NCI-H460 (cell line): ENCODE results near the gene FAM185A. TPM values are rescaled to one million over a fixed set of nuclear protein-coding genes. Genes with fewer than 3 reads are reported as not detected.
"Not testable (repeated sequence)": the region's sequence is repeated elsewhere in the genome, so short reads cannot be mapped to it uniquely, and the experiment has no call there.

Experiments used
- DNase-seq: peaks from one replicate; pipeline ENCODE4 v3.0.0-alpha.2; 2016; ENCODE audit warnings: low read depth; ENCODE audit errors: extremely low read depth
- polyA plus RNA-seq: library from polyadenylated mRNA; depleted of rRNA; stranded (reverse); fragments of >200 nt; gene quantifications from 2 replicates; pipeline ENCODE4 v1.2.3, GENCODE V29; 2014; cell fraction: nucleus; rRNA removed
- total RNA-seq: library from RNA; depleted of rRNA; stranded (reverse); fragments of >200 nt; shearing (Covaris generic); gene quantifications from 2 replicates; pipeline ENCODE4 v1.2.3, GENCODE V29; 2014; rRNA removed

FAM185A gene
- 7.4 and 7.9 TPM in 2 replicates for total RNA-seq
- 14.1 and 20.9 TPM in 2 replicates for polyA plus RNA-seq

DNA sequence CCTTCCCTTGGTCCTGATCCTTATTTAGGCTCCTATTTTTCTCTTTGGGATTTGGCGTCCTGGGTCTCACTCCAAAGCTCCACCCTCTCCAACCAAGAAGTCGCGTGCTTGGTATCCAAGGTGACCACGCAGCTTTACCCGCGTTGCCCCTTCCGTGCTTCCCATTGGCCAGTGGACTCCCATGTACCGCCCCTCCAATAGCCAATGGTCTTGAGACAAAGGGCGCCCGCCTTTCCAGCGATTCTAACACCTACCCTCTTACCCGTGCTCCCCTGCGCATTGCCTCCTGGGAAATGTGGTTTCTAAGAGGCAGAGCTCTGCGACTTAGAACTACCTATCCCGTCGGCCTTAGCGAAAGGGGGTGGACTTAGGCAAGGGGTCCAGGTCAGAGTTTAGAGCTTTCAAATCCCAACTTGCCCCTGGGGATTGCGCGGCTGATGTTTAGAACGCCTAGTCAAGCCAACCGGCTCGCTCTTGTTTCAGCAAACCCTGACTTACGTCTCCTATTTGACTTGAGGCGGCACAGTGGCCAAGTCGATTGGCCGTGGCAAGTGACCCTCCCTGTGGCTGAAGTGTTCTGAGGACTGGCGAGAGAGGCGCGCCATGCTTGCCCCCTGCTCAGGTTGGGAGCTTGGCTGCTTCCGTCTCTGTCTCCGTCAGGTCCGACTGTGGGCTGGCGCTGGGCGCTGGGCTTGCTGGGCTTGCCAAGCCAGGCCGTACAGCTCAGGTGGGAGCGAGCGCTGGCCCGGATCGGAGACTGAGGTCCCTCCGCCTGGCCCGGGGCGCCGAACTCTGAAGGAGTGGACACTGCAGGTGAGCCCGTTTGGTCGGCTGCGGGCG lies at the start of gene FAM185A:
Gene FAM185A, plus strand, starts transcription at position 395 of the 840 bp plus-strand sequence. Its CDS starts 209 bp downstream, at position 604.
- peak; percentile 99 for DNase-seq

DNA sequence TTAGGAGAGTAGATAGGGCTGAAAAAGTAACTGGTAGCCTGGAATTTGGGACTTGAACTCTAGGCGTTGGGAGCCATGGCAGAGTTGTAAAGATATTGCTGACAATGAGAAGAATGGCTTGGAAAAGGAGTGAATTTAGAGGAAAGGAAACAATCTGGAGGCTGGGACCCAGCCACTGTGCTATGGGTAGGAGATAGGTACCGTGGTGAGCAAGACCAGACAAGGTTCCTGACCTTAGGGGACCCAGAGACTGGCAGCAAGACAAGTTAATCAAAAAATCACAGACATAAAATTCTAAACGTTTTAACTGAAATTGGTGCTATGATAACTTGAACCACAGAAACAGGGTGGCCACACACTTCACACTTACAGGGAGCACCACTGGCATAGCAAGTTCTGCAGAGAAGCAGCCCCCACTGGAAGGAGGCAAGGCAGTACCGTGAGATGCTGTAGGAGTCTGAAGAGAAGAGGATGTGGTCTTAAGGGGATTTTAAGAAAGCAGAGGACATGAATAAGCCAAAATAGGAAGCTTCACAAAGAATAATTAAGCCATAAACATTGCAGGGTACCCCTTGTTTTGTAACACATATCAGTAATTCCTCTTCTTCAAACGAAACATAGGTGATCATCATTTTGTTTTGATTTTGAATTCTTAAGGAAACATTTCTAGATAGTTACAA lies 35.6 kb upstream of the FAM185A start:
- DNase-seq, result not testable (repeated sequence)

DNA sequence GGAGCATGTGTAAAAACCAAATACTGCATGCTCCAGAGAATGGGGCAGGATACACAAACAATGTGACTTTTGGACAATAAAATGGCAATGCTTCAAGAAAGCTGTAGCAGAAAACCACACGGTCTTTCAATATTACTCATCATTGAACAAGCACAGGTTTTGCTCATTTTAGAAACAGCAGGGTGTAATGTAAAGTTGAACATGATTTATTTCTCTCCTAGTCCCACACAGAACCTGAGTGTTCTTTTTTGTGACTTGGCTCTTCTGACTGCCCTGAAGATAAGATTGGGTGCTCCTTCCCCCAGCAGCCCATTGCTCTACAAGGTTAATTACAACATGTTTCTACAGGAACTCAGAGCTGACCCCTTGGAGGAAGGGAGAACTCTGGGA lies 35.1 kb upstream of the FAM185A start:
- not testable (repeated sequence) for DNase-seq

DNA sequence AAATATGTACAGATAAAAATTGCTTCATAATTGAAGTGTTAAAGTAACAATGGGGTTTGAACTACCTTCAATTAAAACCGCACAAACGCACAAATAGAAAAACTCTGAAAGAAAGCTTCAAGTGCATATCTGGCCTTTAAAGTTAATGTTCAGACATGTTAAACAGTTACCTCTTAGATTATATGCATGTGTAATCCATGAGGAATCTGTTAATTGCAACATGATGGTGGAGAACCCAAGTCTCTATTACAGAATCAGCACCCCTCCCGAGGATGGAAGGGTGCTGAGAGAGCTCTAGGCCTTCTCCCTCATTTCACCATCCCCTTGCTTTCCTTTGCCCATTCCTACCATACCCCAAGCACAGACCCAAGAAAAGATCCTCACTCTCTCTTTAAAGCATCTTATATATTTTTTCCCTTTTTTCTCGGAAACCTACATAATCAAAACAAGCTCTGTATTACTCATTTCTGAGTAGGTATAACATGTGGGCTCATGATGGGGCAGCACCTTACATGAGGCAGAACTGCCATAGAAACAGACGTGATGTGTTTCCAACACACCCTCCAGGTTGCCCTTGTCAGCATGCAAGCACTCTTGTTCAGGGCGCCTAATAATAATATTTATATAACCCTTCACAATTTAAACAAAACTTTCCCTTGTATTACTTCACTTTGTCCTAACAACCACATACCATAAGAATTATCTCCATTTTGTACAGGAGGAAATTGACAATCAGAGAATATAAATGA lies 33.9 kb upstream of the FAM185A start:
- DNase-seq, result not testable (repeated sequence)

DNA sequence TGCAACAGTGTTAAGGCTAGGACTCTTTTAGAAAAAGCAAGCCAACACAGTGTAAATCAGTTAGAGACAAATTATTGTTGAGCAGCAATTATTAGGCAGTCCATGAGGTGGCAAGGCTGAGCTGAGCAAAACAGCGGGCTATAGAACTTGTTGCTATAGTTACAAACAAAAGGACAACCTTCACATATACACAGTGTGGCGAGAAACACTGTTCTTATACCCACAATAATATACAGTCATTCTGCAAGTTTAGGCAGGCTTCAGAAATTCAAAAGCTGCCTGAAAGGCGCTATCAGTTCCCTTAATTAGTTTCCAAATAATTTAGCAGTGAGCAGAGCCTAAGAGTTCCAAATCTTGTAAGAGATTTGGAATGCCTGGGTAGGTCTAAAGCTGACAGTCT lies 33.1 kb upstream of the FAM185A start:
- not testable (repeated sequence) for DNase-seq

DNA sequence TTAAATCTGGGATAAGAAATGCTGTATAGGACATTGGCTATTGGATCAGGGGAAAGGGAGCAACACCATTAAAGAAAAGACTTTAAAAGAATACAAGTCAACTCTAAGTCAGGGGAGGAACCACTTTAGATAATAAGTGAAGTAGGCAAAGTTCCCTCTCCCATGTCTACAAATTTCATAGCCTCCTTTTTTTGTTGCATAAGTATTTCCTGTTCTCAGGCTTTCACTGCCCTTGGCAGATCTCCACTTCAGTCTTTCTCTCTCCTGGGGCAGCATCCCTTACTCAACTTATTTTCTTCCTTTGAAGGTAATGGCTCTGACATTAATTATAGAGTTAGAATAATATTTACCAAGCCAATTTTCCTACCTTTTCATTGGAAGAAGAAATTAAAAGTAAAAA lies 30.3 kb upstream of the FAM185A start:
- DNase-seq, result not testable (repeated sequence)

DNA sequence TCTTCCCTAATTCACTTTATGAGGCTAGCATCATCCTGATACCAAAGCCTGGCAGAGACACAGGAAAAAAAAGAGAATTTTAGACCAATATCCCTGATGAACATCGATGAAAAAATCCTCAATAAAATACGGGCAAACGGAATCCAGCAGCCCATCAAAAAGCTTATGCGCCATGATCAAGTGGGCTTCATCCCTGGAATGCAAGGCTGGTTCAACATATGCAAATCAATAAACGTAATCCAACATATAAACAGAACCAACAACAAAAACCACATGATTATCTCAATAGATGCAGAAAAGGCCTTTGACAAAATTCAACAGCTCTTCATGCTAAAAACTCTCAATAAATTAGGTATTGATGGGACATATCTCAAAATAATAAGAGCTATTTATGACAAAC lies 22.6 kb upstream of the FAM185A start:
- not testable (repeated sequence) for DNase-seq

DNA sequence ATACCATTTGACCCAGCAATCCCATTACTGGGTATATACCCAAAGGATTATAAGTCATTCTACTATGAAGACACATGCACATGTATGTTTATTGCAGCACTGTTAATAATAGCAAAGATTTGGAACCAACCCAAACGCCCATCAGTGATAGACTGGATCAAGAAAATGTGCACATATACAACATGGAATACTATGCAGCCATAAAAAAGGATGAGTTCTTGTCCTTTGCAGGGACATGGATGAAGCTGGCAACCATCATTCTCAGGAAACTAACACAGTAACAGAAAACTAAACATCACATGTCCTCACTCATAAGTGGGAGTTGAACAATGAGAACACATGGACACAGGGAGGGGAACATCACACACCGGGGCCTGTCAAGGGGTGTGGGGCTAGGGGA lies 19.1 kb upstream of the FAM185A start:
- DNase-seq, result not testable (repeated sequence)

DNA sequence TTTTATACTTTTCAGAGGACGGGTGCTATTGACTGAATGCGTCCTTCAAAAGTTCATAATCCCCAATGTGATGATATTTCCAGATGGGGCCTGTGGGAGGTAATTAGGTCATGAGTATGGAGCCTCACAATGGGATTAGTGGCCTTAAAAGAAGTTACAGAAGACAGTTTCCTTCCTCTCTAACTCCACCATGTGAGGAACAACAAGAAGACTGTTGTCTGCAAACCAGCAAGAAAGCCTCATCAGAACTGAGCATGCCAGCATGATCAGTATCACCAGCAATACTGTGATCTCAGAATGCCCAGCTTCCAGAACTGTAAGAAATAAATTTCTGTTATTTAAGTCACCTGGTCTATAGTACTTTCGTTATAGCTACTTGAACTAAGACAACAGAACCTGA lies 18.4 kb upstream of the FAM185A start:
- not testable (repeated sequence) for DNase-seq

DNA sequence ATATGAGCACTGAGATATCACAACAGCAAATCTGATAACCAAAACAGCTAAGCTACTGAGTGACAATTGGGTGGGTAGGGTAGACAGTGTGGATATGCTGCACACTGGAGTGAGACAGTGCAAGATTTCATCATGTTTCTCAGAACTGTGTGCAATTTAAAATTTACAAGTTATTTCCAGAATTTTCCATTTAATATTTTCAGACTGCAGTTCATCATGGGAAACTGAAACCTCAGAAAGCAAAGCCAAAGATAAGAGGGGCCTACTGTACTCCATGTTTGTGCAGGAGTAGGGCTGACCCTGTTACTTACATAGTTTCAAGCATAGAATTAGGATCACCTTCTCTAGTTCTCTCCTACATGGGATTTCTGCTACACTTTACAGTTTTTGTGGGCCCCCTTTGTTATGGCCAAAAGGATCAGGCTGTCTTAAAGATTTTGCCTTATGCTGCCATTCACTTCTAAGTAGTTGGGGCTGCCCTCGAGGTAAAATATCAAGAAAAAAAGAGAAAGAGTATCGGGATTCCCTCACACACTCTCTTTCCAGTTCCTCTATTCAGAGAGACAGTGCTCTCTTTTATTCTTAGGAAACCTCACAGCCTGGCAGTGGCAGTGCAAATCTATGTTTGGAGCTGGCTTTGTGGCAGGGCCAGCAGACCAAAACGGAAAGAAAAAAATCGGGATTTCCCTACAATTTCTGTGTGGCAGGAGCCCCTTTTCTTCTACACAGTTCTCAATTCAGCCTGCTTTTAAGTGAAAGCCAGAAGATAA lies 6.6 kb upstream of the FAM185A start:
- not testable (repeated sequence) for DNase-seq

DNA sequence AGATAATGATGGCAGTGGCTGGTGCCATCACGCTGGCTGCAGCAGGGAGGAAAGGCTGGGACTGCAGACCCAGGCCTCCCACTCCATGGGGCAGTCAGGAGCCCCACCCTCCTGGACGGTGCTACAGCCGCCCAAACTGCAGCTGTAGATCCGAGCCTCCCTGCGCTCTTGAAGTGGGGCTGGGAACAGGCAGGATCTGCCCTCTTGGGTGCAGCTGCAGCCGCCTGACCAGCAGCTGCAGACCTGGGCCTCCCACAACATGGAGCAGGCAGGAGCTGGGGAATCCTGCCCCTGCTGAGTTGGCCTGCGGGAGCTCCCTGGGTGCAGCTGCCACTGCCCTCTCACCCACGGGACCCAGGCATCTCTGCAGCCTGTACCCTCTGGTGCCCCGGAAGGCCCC lies 4.9 kb upstream of the FAM185A start:
- not testable (repeated sequence) for DNase-seq

DNA sequence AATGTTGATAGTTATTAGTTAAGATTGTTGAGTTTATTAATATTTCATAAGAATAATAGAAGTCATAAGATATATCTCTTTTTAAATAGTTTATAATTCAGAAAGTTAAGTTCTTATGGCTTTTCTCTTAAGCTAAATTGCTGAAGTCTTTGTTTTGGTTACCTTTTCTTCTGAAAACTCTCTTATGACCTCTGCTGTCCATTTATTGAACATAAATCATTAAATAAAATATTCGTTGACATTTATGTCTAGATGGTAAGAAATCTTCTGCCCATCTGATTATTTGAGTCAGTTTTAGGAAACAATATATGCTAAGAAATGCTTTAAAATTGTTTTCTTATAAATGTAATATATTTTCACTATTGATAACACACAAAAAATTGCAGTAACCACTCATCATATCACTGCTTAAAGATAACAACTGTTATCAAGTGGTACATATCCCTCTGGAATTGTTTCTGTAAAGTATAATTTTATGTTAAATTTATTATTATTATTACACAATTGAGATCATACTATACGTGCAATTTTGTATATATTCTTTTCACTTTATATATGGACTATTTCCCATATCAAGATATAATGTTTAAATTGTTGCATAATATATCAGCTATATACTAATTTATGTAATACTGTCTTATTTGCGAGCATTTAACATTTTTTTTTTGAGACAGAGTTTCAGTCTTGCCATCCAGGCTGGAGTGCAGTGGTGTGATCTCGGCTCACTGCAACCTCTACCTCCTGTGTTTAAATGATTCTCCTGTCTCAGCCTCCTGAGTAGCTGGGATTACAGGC lies 3.1 kb upstream of the FAM185A start:
- DNase-seq, result not testable (repeated sequence)

DNA sequence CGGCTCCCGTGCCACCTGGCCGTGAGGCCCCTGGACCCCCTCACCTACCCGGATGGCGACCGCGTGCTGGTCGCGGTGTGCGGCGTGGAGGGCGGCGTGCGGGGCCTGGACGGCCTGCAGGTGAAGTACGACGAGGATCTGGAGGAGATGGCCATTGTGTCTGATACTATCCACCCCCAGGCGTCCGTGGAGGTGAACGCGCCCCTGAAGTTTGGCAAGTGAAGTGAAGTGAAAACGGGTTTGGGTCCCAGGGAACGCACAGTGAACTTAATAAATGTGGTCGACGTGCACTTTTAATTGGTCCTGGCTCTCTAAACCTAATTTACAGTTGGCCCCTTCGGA lies 617 bp downstream of the FAM185A start:
- DNase-seq, result not testable (repeated sequence)

DNA sequence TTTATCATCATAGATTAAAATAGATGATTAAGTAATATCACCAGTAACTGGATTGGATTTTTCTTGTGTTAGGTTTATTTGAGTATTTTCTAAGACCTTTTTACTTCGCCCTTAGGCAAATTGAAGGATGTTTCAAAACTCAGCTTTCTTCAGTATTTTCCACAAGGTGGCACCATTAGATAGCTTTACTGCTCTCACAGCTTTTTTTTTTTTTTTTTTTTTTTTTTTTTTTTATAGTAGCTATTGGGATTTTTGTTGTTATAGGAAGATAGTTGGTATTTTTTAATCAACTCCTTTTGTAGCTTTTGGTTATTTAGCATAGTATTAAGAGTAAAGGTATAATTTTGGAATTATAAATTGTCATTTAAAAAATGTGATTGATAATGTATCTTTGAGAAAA lies 9.4 kb downstream of the FAM185A start:
- DNase-seq, result not testable (repeated sequence)

DNA sequence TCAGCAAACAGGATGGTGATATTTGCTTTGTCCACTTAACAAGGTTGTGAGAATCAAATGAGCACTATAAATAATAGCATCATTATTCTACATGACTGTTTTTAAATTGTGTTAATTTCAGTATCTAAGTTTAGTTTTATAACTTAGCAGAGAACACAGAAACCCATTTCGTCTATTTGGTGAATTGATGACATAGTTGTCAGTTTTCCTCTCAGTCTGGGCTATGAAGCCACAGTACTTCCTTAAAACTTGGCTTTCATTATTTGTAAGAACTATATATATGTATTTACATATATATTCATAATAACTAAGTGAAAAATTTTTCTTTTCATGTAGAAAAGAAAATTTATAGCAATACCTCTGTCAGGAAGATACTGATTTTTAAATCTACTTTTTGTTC lies 11.1 kb downstream of the FAM185A start:
- not testable (repeated sequence) for DNase-seq

DNA sequence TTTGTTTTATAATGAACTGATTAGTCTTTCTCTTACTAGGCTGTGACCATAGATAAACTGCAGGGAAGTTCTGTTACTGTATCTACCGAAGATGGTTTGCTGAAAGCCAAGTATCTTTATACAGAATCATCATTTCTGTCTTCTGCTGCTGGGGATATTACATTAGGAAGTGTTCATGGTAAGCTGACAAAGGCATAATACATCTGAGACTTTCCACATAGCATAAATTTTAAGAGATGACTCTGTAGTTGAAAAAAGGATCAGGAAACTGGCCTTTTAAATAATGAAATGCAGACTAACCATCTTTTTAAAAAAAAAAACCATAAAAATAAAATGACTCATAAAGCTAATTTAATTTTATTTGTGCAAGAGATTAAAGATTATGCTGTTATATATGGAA lies 12.4 kb downstream of the FAM185A start:
- DNase-seq, result not testable (repeated sequence)

DNA sequence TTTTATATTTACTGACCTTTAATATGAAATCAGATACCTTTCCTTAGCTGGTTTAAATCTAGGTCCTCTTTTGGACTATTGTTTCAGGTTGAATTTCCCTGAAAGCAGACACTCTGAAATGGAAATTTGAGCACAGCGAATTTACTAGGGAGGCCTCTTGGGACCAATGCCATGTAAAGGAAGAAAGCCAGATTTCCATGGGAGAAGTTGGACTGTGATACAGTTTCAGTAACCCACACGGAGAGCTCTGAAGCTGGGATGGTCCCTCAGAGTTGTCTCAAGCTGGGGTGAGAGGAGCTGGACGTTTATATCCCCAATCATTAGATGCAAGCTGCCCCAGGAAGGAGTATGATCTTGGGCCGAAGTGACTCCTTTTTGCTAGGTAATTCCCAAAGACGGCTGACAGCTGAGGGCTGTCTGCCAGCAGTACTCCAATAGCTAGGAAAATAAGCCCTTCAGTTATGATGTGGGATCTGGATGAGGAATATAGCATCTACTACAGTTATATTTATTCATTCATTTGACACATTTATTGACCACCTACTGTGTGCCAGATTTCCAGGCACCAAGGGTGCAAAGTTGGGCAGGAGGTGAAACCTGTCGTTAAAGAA lies 14.6 kb downstream of the FAM185A start:
- DNase-seq, result not testable (repeated sequence)

DNA sequence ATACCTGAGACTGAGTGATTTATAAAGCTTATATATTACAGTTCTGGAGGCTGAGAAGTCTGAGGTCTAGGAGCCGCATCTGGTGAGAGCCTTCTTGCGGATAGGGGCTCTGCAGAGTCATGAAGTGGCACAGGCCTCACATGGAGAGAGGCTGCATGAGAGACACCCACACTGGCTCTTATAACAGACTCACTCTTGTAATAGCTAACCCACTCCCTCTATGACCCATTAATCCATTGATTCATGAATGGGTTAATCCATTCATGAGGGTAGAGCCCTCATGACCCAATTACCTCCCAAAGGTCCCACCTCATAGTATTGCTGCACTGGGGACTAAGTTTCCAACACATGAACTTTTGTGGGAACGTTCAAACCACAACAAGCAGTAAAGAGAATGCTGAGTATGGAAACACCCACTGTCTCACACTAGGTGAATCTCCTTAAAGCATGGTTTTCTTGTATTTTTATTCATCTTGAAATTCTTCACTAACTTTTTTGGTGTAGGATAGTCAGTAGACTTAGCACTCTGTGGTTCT lies 20.9 kb downstream of the FAM185A start:
- not testable (repeated sequence) for DNase-seq

DNA sequence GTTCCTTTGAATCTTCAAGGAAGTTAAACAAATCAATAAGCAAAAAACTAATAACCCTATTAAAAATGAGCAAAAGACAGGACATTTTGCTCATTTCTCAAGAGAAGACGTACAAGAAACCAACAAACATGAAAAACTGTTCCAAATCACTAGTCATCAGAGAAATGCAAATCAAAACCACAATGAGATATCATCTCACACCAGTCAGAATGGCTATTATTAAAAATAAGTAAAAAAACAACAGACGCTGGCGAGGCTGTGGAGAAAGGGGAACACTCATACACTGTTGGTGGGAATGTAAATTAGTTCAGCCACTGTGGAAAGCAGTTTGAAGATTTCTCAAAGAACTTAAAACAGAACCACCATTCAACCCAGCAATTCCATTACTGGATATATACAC lies 21.7 kb downstream of the FAM185A start:
- not testable (repeated sequence) for DNase-seq
